ENCODE data around the gene GALNT14. TPM values are rescaled to one million over a fixed set of nuclear protein-coding genes. Genes with fewer than 3 reads are reported as not detected.

Gene GALNT14
- total RNA-seq, 1 experiment from 2014 or later: not detected

DNA sequence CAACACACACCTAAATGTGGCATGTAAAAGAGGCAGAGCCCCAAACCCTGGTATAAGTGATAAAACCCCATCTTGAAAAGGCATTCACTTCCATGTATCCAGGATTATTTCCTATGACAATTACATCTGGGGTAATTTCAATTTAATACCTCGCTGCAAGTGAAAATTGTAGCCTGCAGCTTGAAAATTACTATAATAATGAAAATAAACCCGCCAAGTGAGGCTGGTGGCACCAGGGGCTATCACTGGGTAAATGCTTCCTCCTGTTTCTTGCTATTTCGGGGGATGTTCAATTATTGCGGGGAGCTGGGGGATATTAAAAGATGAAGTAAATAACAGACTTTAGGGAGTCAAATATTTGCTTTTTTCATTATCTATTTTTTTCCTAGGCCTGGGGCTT lies 171.5 kb downstream of the GALNT14 start:
- in situ Hi-C loops (cut with HindIII; ENCODE audit: low sequenced_read_pairs): no loop called here
- no peak for DNase-seq (ENCODE audit: low spot score)

GRCh38 chr2:30965022-30965531 lies 173.2 kb downstream of the GALNT14 start:
- in situ Hi-C loops (cut with HindIII; ENCODE audit: low sequenced_read_pairs): no loop called here
- no peak for DNase-seq (ENCODE audit: low spot score)

DNA sequence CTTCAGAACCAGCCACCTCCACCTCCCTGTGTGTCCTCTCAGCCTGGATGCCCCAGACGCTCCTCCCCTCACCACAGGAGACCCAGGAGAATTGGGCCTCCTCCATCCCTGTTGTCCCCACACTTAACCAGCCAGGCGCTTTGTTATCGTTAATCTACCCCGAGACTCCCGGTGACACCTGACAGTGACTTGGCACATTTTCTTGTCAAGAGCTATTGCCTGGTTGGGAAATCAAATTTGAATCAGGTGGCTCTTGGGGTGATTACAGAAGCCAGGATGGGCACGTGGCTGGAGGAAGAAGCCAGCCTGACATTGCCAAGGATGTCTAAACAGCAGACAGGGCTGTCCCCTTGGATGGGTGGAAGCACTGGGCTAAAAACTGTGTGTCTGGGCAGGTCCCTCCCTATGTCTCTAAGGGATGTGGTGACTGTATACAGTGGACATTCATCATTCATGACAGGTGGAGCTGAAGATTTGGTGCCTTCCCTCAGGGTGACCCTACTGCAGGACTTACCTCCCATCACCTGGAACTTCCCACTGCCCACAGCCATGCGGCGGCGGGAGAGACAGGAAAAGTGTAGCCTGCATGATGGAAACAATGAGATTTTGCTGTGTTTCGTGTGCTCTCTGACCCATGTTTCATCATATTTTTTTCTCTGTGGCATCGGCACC lies 173.8 kb downstream of the GALNT14 start:
- in situ Hi-C loops (cut with HindIII; ENCODE audit: low sequenced_read_pairs): no loop called here
- no peak for DNase-seq (ENCODE audit: low spot score)

DNA sequence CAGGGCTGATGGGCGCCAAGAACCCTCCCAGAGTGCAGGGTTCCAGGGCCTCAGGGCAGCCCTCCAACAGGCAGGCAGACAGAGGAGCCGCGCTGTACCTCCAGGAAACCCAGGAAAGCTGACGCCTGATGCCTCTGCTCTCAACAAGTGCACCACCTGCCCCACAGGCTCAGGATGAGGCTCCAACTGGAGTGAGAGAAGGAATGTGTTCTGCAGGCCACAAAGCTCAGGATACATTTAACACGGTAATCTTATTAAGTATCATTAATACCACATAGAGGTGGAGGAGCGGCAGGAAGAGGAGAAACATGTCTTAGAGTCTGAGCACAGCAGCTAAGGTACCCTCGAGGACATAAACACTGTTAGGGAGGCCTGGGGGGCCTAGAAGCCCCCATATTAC lies 175.1 kb downstream of the GALNT14 start:
- DNase-seq (ENCODE audit: low spot score): no peak
- in situ Hi-C loops (cut with HindIII; ENCODE audit: low sequenced_read_pairs): no loop called here

DNA sequence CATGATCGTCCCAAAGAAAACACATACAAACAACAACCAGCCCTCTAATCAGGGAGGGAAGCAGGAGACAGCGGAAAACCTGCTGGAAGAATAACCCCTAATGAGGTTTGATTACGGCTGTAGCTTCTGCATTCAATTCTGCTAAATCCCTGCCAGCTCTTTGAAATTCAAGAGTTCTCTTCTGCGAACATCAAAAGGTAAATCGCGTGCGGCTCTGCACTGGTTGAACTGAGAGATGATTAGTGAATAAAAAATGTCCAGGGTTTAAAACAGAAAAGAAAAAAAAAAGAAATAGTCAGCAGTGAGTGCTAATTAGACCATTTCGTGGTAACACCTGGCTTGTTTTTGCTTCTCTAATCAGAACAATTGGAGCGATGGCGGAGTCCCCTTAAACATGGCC lies 178.0 kb downstream of the GALNT14 start:
- DNase-seq (ENCODE audit: low spot score): no peak
- in situ Hi-C loops (cut with HindIII; ENCODE audit: low sequenced_read_pairs): no loop called here

DNA sequence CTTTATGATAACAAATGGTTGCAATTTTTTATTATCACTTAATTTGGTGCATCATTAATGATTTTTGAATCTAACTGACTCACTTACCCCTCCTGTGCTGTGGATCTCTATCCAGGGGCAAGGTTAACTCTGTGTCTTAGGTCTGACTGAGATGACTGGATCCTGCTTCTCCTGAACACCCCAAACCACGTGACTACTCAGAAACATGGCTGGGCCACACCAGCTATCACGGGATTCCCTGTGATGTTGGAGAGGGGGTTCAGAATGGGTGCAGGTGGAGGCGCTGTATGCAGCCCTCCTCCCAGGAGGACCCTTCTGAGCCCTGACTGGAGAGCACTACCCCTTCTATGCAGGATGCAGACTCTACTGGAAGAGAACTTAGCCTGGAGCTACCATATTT lies 178.6 kb downstream of the GALNT14 start:
- no peak for DNase-seq (ENCODE audit: low spot score)
- in situ Hi-C loops (cut with HindIII; ENCODE audit: low sequenced_read_pairs): no loop called here

DNA sequence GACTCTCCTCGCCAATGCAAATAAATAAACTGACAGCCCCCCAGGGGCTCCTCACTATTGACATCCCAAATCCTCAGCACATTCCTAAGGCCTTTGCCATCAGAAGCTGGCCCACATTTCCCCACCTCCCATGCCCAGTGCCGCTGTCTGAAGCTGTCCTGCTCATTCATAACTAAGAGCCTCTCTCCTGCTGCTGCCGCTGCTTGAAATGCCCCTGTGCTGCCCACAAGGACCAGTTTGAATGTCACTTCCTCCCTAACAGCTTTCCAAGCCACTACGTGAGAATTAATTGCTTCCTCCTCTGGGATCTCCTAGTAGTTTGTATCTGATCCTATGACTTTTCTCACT lies 179.3 kb downstream of the GALNT14 start:
- DNase-seq (ENCODE audit: low spot score): no peak
- in situ Hi-C loops (cut with HindIII; ENCODE audit: low sequenced_read_pairs): no loop called here

- in situ Hi-C loops (cut with HindIII; ENCODE audit: low sequenced_read_pairs): no loop called here
- DNase-seq (ENCODE audit: low spot score): no peak
These were observed 179.9 kb downstream of the GALNT14 start for GRCh38 chr2:30958193-30958917.

- DNase-seq (ENCODE audit: low spot score): no peak
- in situ Hi-C loops (cut with HindIII; ENCODE audit: low sequenced_read_pairs): no loop called here
These were observed 180.6 kb downstream of the GALNT14 start for GRCh38 chr2:30957591-30957990.

DNA sequence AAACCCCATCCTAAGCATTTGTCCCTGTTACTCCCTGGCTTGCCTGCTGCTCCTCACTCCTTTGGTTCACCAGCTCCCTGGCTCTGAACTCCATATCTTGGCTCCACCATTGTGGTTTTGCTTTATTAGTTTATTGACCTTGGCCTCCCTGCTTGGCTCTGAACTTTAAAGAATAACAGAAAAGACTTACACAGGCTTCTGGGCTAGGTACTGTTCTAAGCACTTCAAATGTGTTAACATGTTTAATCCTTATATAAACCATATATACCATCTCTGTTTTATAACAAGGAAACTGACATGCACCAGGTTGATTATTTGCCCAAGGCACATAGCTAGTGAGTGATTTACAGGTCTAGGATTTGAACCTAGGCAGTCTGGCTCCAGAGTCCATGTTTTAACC lies 181.2 kb downstream of the GALNT14 start:
- DNase-seq (ENCODE audit: low spot score): no peak
- in situ Hi-C loops (cut with HindIII; ENCODE audit: low sequenced_read_pairs): no loop called here

GRCh38 chr2:30955516-30956132 lies 182.6 kb downstream of the GALNT14 start:
- DNase-seq (ENCODE audit: low spot score): no peak
- in situ Hi-C loops (cut with HindIII; ENCODE audit: low sequenced_read_pairs): no loop called here

GRCh38 chr2:30950339-30950738 lies 187.9 kb downstream of the GALNT14 start:
- DNase-seq (ENCODE audit: low spot score): no peak
- in situ Hi-C loops (cut with HindIII; ENCODE audit: low sequenced_read_pairs): no loop called here

DNA sequence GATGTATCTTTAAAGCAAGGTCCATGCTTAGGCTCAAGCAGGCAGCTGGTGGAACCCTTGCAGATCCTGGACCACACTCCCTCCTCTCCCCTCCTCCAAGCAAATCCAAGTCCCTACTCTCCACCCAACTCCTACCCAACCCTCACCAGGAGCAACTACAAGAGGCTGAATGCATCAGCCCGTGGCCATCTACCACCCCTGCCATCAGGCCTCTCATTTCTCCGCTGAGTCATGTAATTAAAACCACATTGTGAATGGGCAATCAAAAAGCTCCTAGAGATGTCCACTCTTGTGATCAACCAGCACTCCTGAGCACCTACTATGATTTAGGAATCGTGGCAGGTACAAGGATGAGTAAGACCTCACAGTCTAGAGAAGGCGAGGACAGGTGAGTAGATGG lies 188.8 kb downstream of the GALNT14 start:
- in situ Hi-C loops (cut with HindIII; ENCODE audit: low sequenced_read_pairs): no loop called here
- no peak for DNase-seq (ENCODE audit: low spot score)

- in situ Hi-C loops (cut with HindIII; ENCODE audit: low sequenced_read_pairs): no loop called here
- DNase-seq (ENCODE audit: low spot score): peak; percentile 49
These were observed 189.4 kb downstream of the GALNT14 start for GRCh38 chr2:30948857-30949256.

GRCh38 chr2:30948130-30948529 lies 190.1 kb downstream of the GALNT14 start:
- in situ Hi-C loops (cut with HindIII; ENCODE audit: low sequenced_read_pairs): no loop called here
- DNase-seq (ENCODE audit: low spot score): no peak

- in situ Hi-C loops (cut with HindIII; ENCODE audit: low sequenced_read_pairs): no loop called here
- DNase-seq (ENCODE audit: low spot score): no peak
These were observed 190.6 kb downstream of the GALNT14 start for GRCh38 chr2:30947686-30948085.

- in situ Hi-C loops (cut with HindIII; ENCODE audit: low sequenced_read_pairs): no loop called here
These were observed 195.8 kb downstream of the GALNT14 start for GRCh38 chr2:30942419-30942818.

GRCh38 chr2:30940839-30941238 lies 197.4 kb downstream of the GALNT14 start:
- no peak for DNase-seq (ENCODE audit: low spot score)

More at GRCh38 chr2:30942419-30942818, 195.8 kb downstream of the GALNT14 start:
- no peak for DNase-seq (ENCODE audit: low spot score)

DNA sequence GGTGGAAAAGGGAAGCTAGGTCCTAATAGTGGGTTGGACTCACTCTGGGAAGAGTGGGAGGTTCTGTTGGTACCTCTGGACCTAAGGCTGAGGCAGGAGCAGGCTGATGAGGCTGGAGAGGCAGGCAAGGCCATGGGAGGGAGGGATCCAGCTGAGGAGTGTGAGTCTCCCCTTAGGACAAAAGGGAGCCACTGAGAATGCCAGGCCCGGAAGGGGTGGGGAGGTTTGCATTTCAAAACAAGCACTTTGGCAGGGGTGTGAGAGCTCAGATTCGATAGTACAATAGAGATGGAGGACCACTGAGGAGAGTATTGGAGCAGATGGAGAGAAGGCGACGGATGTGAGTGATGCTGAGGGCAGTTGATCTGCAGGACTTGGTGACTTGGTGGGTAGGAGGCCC lies 198.9 kb downstream of the GALNT14 start:
- in situ Hi-C loops (cut with HindIII; ENCODE audit: low sequenced_read_pairs): no loop called here
- DNase-seq (ENCODE audit: low spot score): no peak

More at GRCh38 chr2:30940839-30941238, 197.4 kb downstream of the GALNT14 start:
- in situ Hi-C loops (cut with HindIII; ENCODE audit: low sequenced_read_pairs): no loop called here

GRCh38 chr2:30938196-30938595 lies 200.0 kb downstream of the GALNT14 start:
- in situ Hi-C loops (cut with HindIII; ENCODE audit: low sequenced_read_pairs): no loop called here
- no peak for DNase-seq (ENCODE audit: low spot score)
